K562 (cell line): ENCODE data around the gene ZNF140. TPM values are rescaled to one million over a fixed set of nuclear protein-coding genes. Genes with fewer than 3 reads are reported as not detected.

ENCODE experiments used
- CBFA2T3 ChIP-seq: fragments of 450-650 bp; IDR thresholded peaks from 2 replicates; pipeline ENCODE4 v1.6.1; 2017
- DNMT1 ChIP-seq: fragments of 450-650 bp; IDR thresholded peaks from 2 replicates; pipeline ENCODE4 v1.6.1; 2016; ENCODE audit warnings: antibody characterized with exemption, mild to moderate bottlenecking
- EHMT2 ChIP-seq: fragments of 450-650 bp; IDR thresholded peaks from 2 replicates; pipeline ENCODE4 v1.6.1; 2018; ENCODE audit warnings: antibody characterized with exemption
- FOXM1 ChIP-seq, 2 experiments: fragments of 450-650 bp in 1 of 2; sonication (generic) in 1 of 2; formaldehyde crosslinking in 1 of 2; IDR thresholded peaks; 2 replicates each; pipeline versions ENCODE4 v1.6.1 to v1.9.0; 2017 to 2022; ENCODE audit warnings: low read depth in 2 of 2, mild to moderate bottlenecking in 2 of 2, missing genetic modification reagents in 1 of 2, moderate library complexity in 1 of 2
- GABPB1 ChIP-seq: sonication (generic); formaldehyde crosslinking; IDR thresholded peaks from 2 replicates; pipeline ENCODE4 v1.8.0; 2022; ENCODE audit warnings: mild to moderate bottlenecking, missing genetic modification reagents
- HMG20A ChIP-seq: fragments of 450-650 bp; formaldehyde crosslinking; conservative IDR thresholded peaks from 2 replicates; pipeline ENCODE4 v1.4.0; 2020; ENCODE audit warnings: mild to moderate bottlenecking, mixed read lengths
- HNRNPL ChIP-seq: fragments of 200-400 bp; formaldehyde crosslinking; IDR thresholded peaks from 2 replicates; pipeline ENCODE4 v1.6.1; 2017; ENCODE audit warnings: low read depth, mild to moderate bottlenecking, low read length
- HNRNPUL1 ChIP-seq: fragments of 200-400 bp; formaldehyde crosslinking; IDR thresholded peaks from 2 replicates; pipeline ENCODE4 v1.6.1; 2017; ENCODE audit warnings: low read length
- MAFF ChIP-seq: IDR thresholded peaks from 2 replicates; pipeline ENCODE4 v1.6.1; 2012; ENCODE audit warnings: low read length, improper control_type of control experiment
- NCOA2 ChIP-seq, 2 experiments: fragments of 450-650 bp; IDR thresholded peaks; 2 replicates each; pipeline ENCODE4 v1.6.1; 2018; ENCODE audit warnings: mild to moderate bottlenecking in 2 of 2, moderate library complexity in 1 of 2; ENCODE audit not compliant: partially characterized antibody in 2 of 2
- NCOA6 ChIP-seq: fragments of 450-650 bp; IDR thresholded peaks from 2 replicates; pipeline ENCODE4 v1.6.1; 2017; ENCODE audit warnings: mild to moderate bottlenecking
- RAD21 ChIP-seq, 2 experiments: fragments of 250-450 bp in 1 of 2; fragments of 450-650 bp in 1 of 2; sonication (Bioruptor Pico) in 1 of 2; formaldehyde crosslinking in 1 of 2; IDR thresholded peaks in 1 of 2; conservative IDR thresholded peaks in 1 of 2; 2 replicates each; pipeline versions ENCODE4 v1.4.0 to v1.8.0; 2020 to 2022; ENCODE audit warnings: mild to moderate bottlenecking in 2 of 2, moderate library complexity in 1 of 2
- RUNX1 ChIP-seq: sonication (generic); IDR thresholded peaks from 2 replicates; pipeline ENCODE4 v1.6.1; 2016; ENCODE audit warnings: antibody characterized with exemption, low read depth
- SAP30 ChIP-seq: fragments of 200-600 bp; sonication (generic); IDR thresholded peaks from 2 replicates; pipeline ENCODE4 v1.6.1; 2012; ENCODE audit warnings: borderline replicate concordance, low read depth, mild to moderate bottlenecking, moderate library complexity, low read length, control low read depth, inconsistent platforms; ENCODE audit not compliant: insufficient read depth, poor library complexity, severe bottlenecking
- THRB ChIP-seq: fragments of 450-650 bp; formaldehyde crosslinking; conservative IDR thresholded peaks from 2 replicates; pipeline ENCODE4 v1.4.0; 2022; ENCODE audit warnings: mild to moderate bottlenecking, missing genetic modification characterization
- TRIM25 ChIP-seq: fragments of 450-650 bp; IDR thresholded peaks from 2 replicates; pipeline ENCODE4 v1.7.0; 2016; ENCODE audit warnings: borderline replicate concordance
- XRCC4 ChIP-seq: IDR thresholded peaks from one replicate; pipeline ENCODE4 v1.6.1; 2011; ENCODE audit not compliant: insufficient read depth, insufficient read length; ENCODE audit errors: extremely low read depth
- ZBTB26 ChIP-seq: fragments of 450-650 bp; formaldehyde crosslinking; IDR thresholded peaks from 2 replicates; pipeline ENCODE4 v1.4.0; 2022; ENCODE audit warnings: missing genetic modification characterization
- ZC3H8 ChIP-seq: fragments of 450-650 bp; IDR thresholded peaks from 2 replicates; pipeline ENCODE4 v1.6.1; 2017
- ZNF212 ChIP-seq: fragments of 450-650 bp; formaldehyde crosslinking; IDR thresholded peaks from 2 replicates; pipeline ENCODE4 v1.4.0; 2020; ENCODE audit warnings: mild to moderate bottlenecking
- ZNF511 ChIP-seq: sonication (generic); formaldehyde crosslinking; IDR thresholded peaks from 2 replicates; pipeline ENCODE4 v1.8.0; 2022; ENCODE audit warnings: mild to moderate bottlenecking, missing genetic modification reagents
- ZNF79 ChIP-seq: fragments of 250-450 bp; sonication (Bioruptor Pico); IDR thresholded peaks from 2 replicates; pipeline ENCODE4 v1.4.0; 2020; ENCODE audit warnings: low read depth, mild to moderate bottlenecking, moderate library complexity
- polyA plus RNA-seq, 8 experiments: library from polyadenylated mRNA; depleted of rRNA in 4 of 8; stranded (reverse) in 5 of 8; unstranded in 3 of 8; fragments of >200 nt; fragmentation: Nextera tagmentation in 2 of 8; fragmentation: Illumina TruSeq in 1 of 8; extraction: Ambion mirVana in 2 of 8; extraction: Trizol in 1 of 8; gene quantifications; 2 replicates each; pipeline versions ENCODE4 v1.2.1 to v1.2.3, GENCODE V29; 2011 to 2014; ENCODE audit warnings: inconsistent platforms in 1 of 8, missing spikeins in 1 of 8
- total RNA-seq, 7 experiments: library from RNA; depleted of rRNA in 6 of 7; stranded (reverse); fragments of >200 nt in 6 of 7; fragmentation: Illumina TruSeq in 2 of 7; extraction: Trizol in 2 of 7; gene quantifications; 2 replicates each; pipeline versions ENCODE4 v1.2.1 to v1.2.3, GENCODE V29; 2011 to 2021; ENCODE audit warnings: low replicate concordance in 1 of 7
- TF ChIP-seq, protein P1 (sequence below): IDR thresholded peaks from 3 replicates; pipeline ENCODE4 v1.6.1; 2011; ENCODE audit warnings: borderline replicate concordance, mild to moderate bottlenecking; ENCODE audit not compliant: insufficient read length, insufficient read depth

Gene ZNF140
- total and polyA plus RNA-seq, 9 of the 15 experiments (the other 6 are each of a cell fraction or from before 2014, with no cell fraction given): 1.6 to 10.9 (median 5.3) TPM

DNA sequence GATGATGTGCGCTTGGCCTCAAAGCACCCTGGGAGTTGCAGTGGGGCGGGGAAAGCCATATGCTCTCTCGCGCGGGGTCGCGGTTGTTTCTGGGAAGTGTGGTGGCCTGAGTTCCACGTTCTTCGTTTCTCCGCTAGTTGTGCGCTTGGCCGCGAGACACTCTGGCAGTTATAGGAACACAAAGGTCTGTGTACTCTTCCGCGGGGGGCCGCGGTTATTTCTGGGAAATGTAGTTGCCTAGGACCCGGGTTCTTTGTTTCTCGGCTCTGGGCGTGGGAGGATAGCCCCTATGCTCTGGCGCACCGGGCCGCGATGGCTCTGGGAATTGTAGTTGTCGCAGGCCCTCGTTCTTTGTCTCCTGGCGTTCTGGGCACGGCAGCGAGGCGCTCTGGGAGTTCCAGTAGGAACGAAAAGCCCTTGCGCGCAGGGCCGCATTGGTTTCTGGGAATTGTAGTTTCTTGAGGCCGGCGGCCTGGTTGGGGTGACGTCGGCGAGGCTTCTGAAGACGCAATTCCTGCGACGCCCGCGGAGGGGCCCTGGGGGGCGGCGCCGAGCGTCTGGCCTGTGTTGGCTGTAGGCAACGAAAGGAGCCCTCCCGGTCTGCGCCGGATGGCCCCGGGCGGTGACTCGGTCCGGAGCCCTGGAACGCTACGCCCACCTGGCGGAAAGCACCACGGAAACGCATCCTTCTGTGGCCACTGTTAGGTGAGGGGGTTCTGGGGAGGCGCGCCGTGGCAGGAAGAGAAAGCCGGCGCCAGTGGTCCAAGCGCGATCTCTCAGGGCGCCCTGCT, at the start of gene ZNF140 (continued):
- TF ChIP-seq RAD21 (CRISPR knock-in tag; conservative IDR thresholded peaks at IDR 0.05 in 1 of 2, IDR thresholded peaks at IDR 0.05 in 1 of 2) (peak; percentile 14 to 18; a peak in 2 of 4 replicates), CBFA2T3 (no peak), ZBTB26 (CRISPR knock-in tag) (no peak), NCOA2 (IDR thresholded peaks at IDR 0.05; ENCODE audit: partially characterized antibody in 2 of 2) (no peak), RUNX1 (no peak), DNMT1 (no peak), EHMT2 (no peak), ZC3H8 (no peak), SAP30 (peak; percentile 24), FOXM1 (IDR thresholded peaks at IDR 0.05; ENCODE audit: low read depth) (0 out of 2 replicates have a peak, but pooled peaks have one; percentile 23), FOXM1 (CRISPR knock-in tag; IDR thresholded peaks at IDR 0.05; ENCODE audit: low read depth) (no peak), HMG20A (CRISPR knock-in tag) (no peak), ZNF511 (CRISPR knock-in tag) (peak; percentile 49), THRB (CRISPR knock-in tag) (no peak), NCOA6 (no peak), HNRNPUL1 (no peak), GABPB1 (CRISPR knock-in tag) (peak; percentile 75), TRIM25 (no peak), HNRNPL (no peak), MAFF (no peak), ZNF212 (CRISPR knock-in tag) (no peak), XRCC4 (no peak), ZNF79 (CRISPR knock-in tag) (no peak)
- TF ChIP-seq, protein P1, sequence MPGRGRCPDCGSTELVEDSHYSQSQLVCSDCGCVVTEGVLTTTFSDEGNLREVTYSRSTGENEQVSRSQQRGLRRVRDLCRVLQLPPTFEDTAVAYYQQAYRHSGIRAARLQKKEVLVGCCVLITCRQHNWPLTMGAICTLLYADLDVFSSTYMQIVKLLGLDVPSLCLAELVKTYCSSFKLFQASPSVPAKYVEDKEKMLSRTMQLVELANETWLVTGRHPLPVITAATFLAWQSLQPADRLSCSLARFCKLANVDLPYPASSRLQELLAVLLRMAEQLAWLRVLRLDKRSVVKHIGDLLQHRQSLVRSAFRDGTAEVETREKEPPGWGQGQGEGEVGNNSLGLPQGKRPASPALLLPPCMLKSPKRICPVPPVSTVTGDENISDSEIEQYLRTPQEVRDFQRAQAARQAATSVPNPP: no peak
